Left ventricle myocardium inferior (tissue), 1 donor: Measurements from ENCODE around the gene GAS2. TPM values are rescaled to one million over a fixed set of nuclear protein-coding genes. Genes with fewer than 3 reads are reported as not detected.

ENCODE experiments used
- DNase-seq: peaks from one replicate; pipeline ENCODE4 v3.0.0-alpha.2; 2020
- H3K27ac ChIP-seq: fragments of 200-600 bp; replicated peaks from 2 replicates; pipeline ENCODE4 v1.8.0; 2021
- H3K27me3 ChIP-seq: fragments of 200-600 bp; 2 replicates; pipeline ENCODE4 v1.8.0; 2021; ENCODE audit warnings: low read depth
- H3K36me3 ChIP-seq: fragments of 200-600 bp; 2 replicates; pipeline ENCODE4 v1.8.0; 2021
- H3K4me1 ChIP-seq: fragments of 200-600 bp; 2 replicates; pipeline ENCODE4 v1.8.0; 2021
- H3K4me3 ChIP-seq: fragments of 200-600 bp; 2 replicates; pipeline ENCODE4 v1.8.0; 2021; ENCODE audit warnings: mild to moderate bottlenecking, moderate library complexity
- H3K9me3 ChIP-seq: fragments of 200-600 bp; replicated peaks from 2 replicates; pipeline ENCODE4 v1.8.0; 2021
- intact Hi-C: fragments of 100-400 bp; cut with micrococcal nuclease; formaldehyde crosslinking; loops from one replicate; pipeline ENCODE4 v1.11.0; 2022
- total RNA-seq: library from RNA; stranded (reverse); fragmentation: NEBNext Ultra II Directional; extraction: Animal tissue kit (Norgen Biotek cat#: 25700); gene quantifications from one replicate; pipeline ENCODE4 v1.2.1, GENCODE V29; 2021
- TF ChIP-seq, protein P1 (sequence below): fragments of 200-600 bp; IDR thresholded peaks from 2 replicates; pipeline ENCODE4 v1.8.0; 2021; ENCODE audit warnings: antibody characterized with exemption, mild to moderate bottlenecking, borderline replicate concordance
- donor health status: DM: no; HTN: yes; CAD: no; lungs with severe emphysema.

Gene GAS2
- total RNA-seq, 1 donor from 2014 or later = 15.9 TPM

DNA sequence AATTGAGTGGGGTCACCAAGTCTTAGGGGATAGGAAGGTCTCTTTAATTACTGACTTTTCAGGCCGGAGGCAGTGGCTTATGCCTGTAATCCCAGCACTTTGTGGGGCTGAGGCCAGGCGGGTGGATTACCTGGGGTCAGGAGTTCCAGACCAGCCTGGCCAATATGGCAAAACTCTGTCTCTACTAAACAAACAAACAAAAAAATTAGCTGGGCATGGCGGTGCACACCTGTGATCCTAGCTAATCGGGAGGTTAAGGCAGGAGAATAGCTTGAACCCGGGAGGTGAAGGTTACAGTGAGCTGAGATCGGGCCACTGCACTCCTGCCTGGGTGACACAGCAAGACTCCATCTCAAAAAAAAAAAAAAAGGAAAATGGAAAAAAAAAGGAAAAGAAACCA is 39.0 kb upstream of the GAS2 start:
- intact Hi-C loops = no loop called here
- Histone ChIP-seq H3K9me3 (no peaks in the 10 kb centered on the region), H3K4me1 (peaks cover 28% of the 10 kb centered on the region), H3K27ac (no peak overlapping the region), H3K4me3 (no peak overlapping the region), H3K36me3 (no peaks in the 10 kb centered on the region), H3K27me3 (no peaks in the 10 kb centered on the region)
- no peak for DNase-seq
- TF ChIP-seq, protein P1, sequence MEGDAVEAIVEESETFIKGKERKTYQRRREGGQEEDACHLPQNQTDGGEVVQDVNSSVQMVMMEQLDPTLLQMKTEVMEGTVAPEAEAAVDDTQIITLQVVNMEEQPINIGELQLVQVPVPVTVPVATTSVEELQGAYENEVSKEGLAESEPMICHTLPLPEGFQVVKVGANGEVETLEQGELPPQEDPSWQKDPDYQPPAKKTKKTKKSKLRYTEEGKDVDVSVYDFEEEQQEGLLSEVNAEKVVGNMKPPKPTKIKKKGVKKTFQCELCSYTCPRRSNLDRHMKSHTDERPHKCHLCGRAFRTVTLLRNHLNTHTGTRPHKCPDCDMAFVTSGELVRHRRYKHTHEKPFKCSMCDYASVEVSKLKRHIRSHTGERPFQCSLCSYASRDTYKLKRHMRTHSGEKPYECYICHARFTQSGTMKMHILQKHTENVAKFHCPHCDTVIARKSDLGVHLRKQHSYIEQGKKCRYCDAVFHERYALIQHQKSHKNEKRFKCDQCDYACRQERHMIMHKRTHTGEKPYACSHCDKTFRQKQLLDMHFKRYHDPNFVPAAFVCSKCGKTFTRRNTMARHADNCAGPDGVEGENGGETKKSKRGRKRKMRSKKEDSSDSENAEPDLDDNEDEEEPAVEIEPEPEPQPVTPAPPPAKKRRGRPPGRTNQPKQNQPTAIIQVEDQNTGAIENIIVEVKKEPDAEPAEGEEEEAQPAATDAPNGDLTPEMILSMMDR = no peak

DNA sequence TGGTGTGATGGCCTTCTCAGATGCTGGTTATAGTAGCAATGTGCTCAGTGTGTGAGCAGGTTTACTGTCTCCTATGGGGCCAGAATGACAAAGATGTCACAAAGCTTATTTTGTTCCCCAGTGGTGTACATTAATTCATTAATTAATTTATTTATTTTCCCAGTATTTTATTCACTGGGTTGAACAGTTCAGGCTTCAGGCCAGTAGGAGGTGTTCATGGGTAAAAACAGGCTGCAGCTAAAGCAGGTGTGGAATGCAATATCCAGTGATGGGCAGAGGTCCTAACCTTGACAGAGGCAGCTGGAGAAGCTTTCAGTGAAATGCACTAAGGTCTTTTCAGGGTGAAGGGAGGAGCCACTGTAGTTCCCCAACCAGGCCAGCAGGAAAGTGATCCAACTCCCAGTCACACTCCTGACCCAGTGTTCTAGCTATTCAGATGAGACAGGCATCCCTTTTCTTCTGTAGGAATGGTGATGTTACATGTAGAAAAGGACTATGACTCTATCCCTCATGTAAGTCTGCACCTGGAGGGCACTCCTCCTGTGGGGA is 33.0 kb upstream of the GAS2 start:
- intact Hi-C loops = no loop called here
- Histone ChIP-seq H3K36me3 (no peaks in the 10 kb centered on the region), H3K27ac (no peak overlapping the region), H3K4me3 (no peak overlapping the region), H3K9me3 (no peaks in the 10 kb centered on the region), H3K4me1 (peaks cover 5% of the 10 kb centered on the region), H3K27me3 (no peaks in the 10 kb centered on the region)
- no peak for DNase-seq
- TF ChIP-seq, protein P1 = no peak

DNA sequence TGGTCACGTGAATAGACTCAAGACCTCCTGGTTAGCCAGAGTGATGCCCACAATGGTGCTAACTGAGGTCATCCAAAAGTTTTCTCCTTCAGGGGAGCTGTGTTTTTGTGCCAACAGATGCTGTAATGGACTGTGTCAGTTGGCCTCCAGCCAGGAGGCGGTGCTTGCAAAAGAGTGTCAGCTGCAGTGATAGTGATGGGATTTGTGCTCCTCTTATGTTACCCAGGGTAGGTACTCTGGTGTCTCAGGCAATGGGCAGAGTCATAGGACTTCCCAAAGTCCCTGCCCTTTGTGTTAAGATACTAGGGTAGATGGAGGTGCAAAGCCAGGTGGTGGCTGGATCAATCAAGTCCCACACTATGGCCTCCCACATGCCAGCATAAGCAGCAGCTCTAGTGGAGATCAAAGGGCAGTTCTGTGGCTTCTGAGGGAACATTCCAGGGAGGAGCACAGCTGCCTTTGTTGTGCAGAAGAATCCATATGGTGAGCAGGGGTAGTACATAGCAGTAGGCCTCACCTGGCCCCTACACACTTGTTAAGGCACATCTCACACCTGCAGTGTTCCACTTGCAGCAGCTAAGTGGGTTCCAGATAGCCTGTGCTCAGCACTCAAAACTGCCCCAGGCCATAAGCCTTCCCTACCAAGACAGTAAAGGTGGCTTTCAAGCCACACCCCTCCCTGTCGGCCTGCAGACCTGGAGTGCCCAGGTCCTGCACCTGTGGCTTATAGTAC is 31.3 kb upstream of the GAS2 start:
- H3K27ac ChIP-seq = no peak overlapping the region
- H3K9me3 ChIP-seq = no peaks in the 10 kb centered on the region
- no peaks in the 10 kb centered on the region for H3K27me3 ChIP-seq
- DNase-seq = no peak
- H3K4me1 ChIP-seq = peaks cover 5% of the 10 kb centered on the region
- TF ChIP-seq, protein P1 = no peak
- intact Hi-C loops = no loop called here
- H3K36me3 ChIP-seq = no peaks in the 10 kb centered on the region
- no peak overlapping the region for H3K4me3 ChIP-seq

DNA sequence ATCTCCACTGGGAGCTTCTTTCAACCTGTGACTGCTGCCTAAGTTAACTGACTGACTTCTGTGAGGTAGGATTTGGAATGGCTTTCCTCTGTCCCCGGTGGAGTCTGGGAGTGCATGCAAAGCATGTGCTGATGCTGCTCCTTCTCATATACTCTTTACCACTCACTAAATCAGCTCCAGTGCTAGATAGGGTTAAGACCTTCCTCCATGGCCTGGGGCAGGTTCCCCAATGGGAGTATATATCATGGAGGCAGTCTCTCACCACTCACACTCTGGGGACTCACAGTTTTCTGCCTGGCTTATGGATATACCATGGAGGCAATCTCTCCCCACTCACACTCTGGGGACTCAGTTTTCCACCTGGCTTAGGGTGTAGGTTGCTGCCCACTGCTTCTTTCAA is 30.7 kb upstream of the GAS2 start:
- intact Hi-C loops = no loop called here
- Histone ChIP-seq H3K27ac (no peak overlapping the region), H3K36me3 (no peaks in the 10 kb centered on the region), H3K4me3 (no peak overlapping the region), H3K27me3 (no peaks in the 10 kb centered on the region), H3K4me1 (peaks cover 5% of the 10 kb centered on the region), H3K9me3 (no peaks in the 10 kb centered on the region)
- no peak for DNase-seq
- TF ChIP-seq, protein P1 = no peak

DNA sequence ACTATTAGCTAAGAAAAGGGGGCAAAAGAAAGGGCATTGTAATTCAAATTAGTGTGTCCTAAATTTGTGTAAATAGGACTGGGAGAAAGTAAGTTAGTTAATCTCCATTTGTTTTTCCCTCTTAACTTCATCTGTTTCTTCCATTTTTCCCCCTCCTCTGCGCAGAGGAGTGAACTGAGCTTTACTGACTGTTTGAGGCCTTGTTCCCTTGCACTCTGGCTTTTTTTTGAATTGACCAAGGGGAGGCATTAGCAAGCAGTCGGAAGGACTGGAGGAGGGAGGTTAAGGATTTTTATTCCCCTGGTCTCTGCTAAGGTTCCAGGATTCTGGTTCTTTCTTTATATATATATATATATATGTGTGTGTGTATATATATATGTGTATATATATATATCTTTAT is 25.5 kb upstream of the GAS2 start:
- DNase-seq = no peak
- H3K4me3 ChIP-seq = no peak overlapping the region
- no peaks in the 10 kb centered on the region for H3K36me3 ChIP-seq
- no peaks in the 10 kb centered on the region for H3K27me3 ChIP-seq
- no peaks in the 10 kb centered on the region for H3K9me3 ChIP-seq
- TF ChIP-seq, protein P1 = no peak
- H3K4me1 ChIP-seq = no peaks in the 10 kb centered on the region
- no peak overlapping the region for H3K27ac ChIP-seq
- intact Hi-C loops = no loop called here
